OCI-LY1 (cell line): ENCODE results near the gene SNRK.

Experiments used
- CTCF ChIP-seq: fragments of 200-600 bp; sonication (generic), shearing (Covaris generic); IDR thresholded peaks from 2 replicates; pipeline ENCODE4 v1.5.1; 2017; ENCODE audit warnings: mild to moderate bottlenecking, antibody characterized with exemption, low read length, moderate library complexity, mixed read lengths
- EZH2 ChIP-seq: fragments of 200-600 bp; sonication (generic), shearing (Covaris generic); IDR thresholded peaks from 2 replicates; pipeline ENCODE4 v1.8.0; 2017; ENCODE audit warnings: borderline replicate concordance, mixed run types, mild to moderate bottlenecking, antibody characterized with exemption, low read length, moderate library complexity, mixed read lengths

- no peak for TF ChIP-seq CTCF
- no peak for TF ChIP-seq EZH2
Measured at GRCh38 chr3:43371494-43371893, 85.2 kb downstream of the SNRK start.
